ENCODE data around the gene SLC25A18.
"Not testable (repeated sequence)": the region's sequence is repeated elsewhere in the genome, so short reads cannot be mapped to it uniquely, and the experiment has no call there.

The SLC25A18 gene

GRCh38 chr22:17562906-17563870 is at the start of gene SLC25A18:
TSS of gene SLC25A18 (plus strand) at chr22:17563498. CDS start at chr22:17579945, 16,447 bp downstream.
- no peak for DNase-seq (ENCODE audit: low spot score)

GRCh38 chr22:17513612-17514011 is 49.7 kb upstream of the SLC25A18 start:
- DNase-seq (ENCODE audit: low spot score), result no peak

DNA sequence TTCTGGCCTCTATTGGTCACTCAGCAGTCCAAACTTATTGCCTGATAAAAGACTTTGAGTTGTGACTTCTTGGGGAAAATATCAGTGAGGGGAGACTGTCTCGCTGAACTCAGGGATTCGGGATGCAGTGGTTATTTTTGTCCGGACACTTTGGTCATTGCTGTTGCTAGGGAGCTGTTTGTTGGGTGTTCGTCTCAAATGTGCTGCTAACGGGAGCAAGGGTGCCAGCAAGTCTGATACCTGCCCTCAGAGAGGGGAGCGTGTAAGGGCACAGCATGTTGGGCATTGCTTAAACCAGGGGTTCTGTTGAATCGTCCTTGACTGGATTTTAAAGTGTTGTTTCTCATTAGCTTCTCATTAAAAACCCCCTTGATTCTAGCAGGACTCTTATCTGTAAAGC is 49.2 kb upstream of the SLC25A18 start:
- no peak for DNase-seq (ENCODE audit: low spot score)

DNA sequence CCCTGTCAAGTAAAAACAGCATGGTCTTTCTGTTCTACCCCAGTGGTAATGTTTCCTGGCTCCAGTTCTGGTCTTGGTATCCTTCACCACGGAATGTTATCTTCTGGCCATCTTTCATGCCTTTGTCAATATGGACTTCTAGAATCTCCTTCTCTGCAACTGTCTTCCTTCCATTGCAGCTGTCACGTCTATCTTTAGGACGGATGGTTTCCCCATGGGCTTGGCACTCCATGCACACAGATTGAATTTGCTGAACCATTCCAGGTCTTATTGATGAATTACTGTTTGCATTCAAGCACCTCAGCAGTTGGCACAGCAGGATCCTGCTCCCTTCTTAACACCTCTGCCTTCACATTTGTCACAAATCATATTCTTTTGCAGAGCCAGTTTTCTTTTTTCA is 44.9 kb upstream of the SLC25A18 start:
- no peak for DNase-seq (ENCODE audit: low spot score)

DNA sequence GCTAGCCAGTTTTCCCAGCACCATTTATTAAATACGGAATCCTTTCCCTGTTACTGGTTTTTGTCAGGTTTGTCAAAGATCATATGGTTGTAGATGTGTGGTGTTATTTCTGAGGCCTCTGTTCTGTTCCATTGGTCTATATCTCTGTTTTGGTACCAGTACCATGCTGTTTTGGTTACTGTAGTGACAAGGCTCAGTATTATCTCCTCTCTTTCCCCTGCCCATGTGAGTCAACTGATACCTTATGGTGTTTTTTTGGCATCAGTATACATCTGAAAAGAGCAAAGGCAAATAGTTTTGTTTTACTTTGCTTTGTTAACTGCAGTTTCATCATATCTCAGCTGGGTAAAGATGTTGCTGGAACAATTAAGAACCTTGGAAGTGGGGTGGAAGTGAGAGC is 41.3 kb upstream of the SLC25A18 start:
- DNase-seq (ENCODE audit: low spot score), result not testable (repeated sequence)

DNA sequence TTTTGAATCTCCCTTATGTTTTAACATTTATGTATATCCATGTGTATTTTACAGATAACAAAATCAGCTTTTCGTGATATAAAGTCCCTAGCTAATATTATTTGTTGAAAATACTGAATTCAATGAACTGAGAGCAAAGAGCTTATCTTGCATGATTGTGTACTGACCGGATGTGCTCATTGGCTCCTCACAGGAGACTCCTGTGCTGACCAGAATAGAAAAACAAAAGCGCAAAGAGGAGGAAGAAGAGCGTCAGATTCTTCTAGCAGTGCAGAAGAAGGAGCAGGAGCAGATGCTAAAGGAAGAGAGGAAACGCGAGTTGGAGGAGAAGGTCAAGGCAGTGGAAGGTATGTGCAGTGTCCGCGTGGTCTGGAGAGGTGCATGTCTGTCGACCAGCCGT is 39.4 kb upstream of the SLC25A18 start:
- DNase-seq (ENCODE audit: low spot score), result no peak

DNA sequence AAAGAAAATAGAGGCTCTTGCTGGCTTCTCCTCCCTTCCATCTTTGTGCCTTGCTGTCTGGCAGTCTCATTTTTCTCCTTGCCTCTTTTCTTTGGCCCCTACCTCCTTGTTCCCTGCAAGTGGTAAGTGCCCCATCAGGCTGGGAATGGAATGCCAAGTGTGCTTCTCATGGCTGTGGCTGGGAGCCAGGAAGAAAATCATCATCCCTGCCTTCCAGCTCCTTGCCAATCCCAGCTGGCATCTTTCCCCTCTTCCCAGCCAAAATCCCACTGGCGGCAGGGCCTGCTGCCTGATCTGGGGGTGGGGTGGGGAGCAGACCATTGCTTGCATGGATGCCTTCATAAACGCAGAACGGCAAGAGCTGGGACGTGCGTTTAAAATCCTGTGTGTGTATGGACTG is 27.0 kb upstream of the SLC25A18 start:
- DNase-seq (ENCODE audit: low spot score), result no peak

- no peak for DNase-seq (ENCODE audit: low spot score)
Observed at GRCh38 chr22:17537155-17537554, 26.1 kb upstream of the SLC25A18 start.

DNA sequence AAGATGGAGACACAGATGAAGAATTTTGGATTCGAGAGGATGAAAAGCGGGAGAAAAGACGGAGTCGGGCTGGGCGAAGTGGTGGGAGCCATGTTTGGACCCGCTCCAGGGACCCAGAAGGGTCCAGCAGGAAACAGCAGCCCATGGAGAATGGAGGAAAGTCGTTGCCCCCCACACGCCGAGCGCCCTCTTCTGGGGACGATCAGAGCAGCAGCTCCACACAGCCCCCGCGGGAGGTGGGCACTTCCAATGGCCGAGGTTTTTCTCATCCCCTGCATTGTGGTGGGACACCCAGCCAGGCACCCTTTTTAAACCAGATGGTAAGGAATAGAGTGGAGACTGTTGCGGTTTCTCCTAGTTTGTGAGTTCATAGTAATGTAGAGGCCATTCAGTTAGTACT is 22.8 kb upstream of the SLC25A18 start:
- DNase-seq (ENCODE audit: low spot score), result no peak

- no peak for DNase-seq (ENCODE audit: low spot score)
Observed at GRCh38 chr22:17541476-17541875, 21.8 kb upstream of the SLC25A18 start.

GRCh38 chr22:17542452-17542851 is 20.8 kb upstream of the SLC25A18 start:
- DNase-seq (ENCODE audit: low spot score), result no peak

DNA sequence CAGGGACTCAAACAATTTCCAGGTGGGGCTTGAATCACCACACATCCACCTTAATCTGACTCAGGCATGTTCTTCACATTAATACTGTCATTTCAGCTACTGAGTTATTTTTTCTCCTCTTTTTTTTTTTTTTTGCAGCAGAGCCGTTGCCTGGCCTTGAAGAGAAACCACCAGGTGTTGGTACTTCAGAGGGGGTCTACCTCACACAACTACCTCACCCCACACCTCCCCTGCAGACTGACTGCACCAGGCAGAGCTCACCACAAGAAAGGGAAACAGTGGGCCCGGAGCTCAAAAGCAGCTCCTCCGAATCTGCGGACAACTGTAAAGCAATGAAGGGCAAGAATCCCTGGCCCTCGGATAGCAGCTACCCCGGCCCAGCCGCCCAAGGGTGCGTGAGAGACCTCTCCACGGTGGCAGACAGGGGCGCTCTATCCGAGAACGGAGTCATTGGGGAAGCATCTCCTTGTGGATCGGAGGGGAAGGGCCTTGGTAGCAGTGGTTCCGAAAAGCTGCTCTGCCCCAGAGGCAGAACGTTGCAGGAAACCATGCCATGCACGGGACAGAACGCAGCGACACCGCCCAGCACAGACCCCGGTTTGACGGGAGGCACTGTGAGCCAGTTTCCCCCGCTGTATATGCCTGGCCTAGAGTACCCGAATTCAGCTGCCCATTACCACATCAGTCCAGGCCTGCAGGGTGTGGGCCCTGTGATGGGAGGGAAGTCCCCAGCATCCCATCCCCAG is 15.1 kb upstream of the SLC25A18 start:
- DNase-seq (ENCODE audit: low spot score), result no peak

DNA sequence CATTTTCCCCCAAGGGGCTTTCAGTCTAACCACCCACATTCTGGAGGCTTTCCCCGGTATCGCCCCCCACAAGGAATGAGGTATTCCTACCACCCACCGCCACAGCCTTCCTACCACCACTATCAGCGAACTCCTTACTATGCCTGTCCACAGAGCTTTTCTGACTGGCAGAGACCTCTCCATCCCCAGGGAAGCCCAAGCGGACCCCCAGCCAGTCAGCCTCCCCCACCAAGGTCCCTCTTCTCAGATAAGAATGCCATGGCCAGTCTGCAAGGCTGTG is 14.6 kb upstream of the SLC25A18 start:
- no peak for DNase-seq (ENCODE audit: low spot score)

DNA sequence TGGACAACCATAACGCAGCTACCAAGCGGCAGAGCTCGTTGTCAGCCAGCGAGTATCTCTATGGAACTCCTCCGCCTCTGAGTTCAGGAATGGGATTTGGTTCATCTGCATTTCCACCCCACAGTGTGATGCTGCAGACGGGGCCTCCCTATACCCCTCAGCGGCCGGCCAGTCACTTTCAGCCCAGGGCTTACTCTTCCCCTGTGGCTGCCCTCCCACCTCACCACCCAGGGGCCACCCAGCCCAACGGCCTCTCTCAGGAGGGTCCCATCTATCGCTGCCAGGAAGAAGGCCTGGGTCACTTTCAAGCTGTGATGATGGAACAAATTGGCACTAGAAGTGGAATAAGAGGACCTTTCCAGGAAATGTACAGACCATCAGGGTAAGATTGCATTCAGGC is 14.1 kb upstream of the SLC25A18 start:
- DNase-seq (ENCODE audit: low spot score), result no peak

GRCh38 chr22:17549655-17550054 is 13.6 kb upstream of the SLC25A18 start:
- no peak for DNase-seq (ENCODE audit: low spot score)

DNA sequence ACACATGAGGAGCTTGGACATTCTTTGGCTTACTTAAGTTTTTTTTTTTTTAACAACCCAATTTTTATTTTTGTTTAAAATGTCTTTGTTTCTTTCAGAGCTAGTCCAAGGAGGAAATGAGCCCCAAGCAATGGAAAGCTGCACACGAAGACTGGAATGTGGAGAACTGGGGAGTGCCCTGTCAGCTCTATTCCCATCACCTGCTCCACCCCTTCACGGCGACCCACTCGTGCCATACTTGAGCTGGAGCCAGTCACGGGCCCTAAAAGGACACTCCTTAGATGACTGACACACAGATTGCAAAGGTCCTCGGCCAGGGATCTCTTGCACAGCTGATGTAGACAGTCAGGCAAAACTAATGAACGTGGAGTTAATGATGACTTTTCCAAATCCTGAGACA is 10.6 kb upstream of the SLC25A18 start:
- no peak for DNase-seq (ENCODE audit: low spot score)

- DNase-seq (ENCODE audit: low spot score), result no peak
Observed at GRCh38 chr22:17554814-17555213, 8.5 kb upstream of the SLC25A18 start.

GRCh38 chr22:17559188-17559587 is 4.1 kb upstream of the SLC25A18 start:
- DNase-seq (ENCODE audit: low spot score), result no peak

GRCh38 chr22:17563936-17564391 is 666 bp downstream of the SLC25A18 start:
- DNase-seq (ENCODE audit: low spot score), result no peak

DNA sequence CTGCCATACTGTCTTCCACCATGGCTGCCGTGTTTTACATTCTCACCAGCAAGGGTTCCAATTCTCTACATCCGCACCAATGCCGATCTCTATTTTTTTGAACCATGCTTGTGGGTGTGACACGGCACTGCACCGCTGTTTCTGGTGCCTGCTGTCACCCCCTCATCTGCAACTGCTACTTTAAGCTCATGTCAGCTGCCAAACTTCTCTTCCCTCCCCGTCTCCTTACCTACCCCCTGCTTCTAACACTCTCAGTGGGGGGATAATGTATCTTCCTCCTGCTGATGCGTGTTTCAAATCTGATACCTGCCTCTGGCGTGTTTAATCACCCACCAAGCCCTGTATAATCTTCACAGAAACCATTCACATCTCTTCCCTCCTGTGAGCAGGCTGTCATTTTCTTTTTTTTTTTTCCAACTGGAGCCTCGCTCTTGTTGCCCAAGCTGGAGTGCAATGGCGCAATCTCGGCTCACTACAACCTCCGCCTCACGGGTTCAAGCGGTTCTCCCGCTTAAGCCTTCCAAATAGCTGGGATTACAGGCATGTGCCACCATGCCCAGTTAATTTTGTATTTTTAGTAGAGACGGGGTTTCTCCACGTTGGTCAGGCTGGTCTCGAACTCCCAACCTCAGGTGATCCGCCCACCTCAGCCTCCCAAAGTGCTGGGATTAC is 2.9 kb downstream of the SLC25A18 start:
- DNase-seq (ENCODE audit: low spot score), result not testable (repeated sequence)

DNA sequence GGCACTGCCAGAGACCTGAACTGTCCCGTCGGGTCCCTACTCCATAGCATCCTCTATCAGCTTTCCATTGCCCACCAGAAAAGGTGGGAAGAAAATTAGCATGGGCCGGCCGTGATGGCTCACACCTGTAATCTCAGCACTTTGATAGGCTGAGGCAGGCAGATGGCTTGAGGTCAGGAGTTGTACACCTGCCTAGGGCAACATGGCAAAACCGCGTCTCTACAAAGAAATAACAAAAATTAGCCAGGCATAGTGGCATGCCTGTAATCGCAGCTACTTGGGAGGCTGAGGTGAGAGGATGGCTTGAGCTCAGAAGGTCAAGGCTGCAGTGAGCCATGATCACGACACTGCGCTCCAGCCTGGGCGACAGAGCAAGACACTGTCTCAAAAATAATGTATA is 3.5 kb downstream of the SLC25A18 start:
- no peak for DNase-seq (ENCODE audit: low spot score)

DNA sequence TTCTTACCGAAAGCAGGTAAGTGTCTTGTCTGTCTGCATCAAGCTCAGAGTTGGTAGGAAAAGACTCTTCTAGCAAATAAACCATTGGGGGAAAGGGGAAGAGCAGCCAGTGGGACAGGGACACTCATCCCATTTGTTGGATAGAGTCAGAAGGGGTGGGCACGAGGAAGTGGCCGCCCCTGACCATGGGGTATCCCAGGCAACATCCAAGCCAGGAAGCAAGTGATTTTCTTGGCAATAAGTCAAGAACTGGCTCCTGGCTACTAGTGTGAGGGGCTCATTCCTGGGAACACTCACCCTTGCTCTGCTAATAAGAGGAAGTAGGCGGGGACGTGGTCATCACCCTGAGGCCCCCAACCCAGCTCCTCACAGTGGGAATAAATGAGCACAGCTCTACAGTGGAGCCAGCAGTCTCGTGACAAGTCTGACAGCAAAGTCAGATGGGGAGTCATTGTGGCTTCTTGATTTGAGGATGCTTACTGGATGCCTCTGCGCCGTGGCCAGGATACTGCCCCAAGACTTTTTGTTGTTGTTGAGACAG is 6.7 kb downstream of the SLC25A18 start:
- DNase-seq (ENCODE audit: low spot score), result no peak

Data from hepatic stellate cell (primary cell).